ENCODE results near the gene BMPR1A. TPM values are rescaled to one million over a fixed set of nuclear protein-coding genes. Genes with fewer than 3 reads are reported as not detected.
A peak's percentile ranks its signal among the peaks of the same experiment; 100 is the strongest.

Gene BMPR1A
- total and polyA plus RNA-seq, 10 of the 15 experiments (the other 5 are each of a cell fraction or from before 2014, with no cell fraction given), result 2.3 to 22.7 (median 13.1) TPM

- H3K9me3 ChIP-seq (replicated peaks; ENCODE audit: control insufficient read depth, insufficient read depth, low read length), result no peaks in the 10 kb centered on the region
- in situ Hi-C loops (cut with MboI), result no loop called here
- peaks cover 19% of the 10 kb centered on the region for H3K4me1 ChIP-seq (ENCODE audit: control insufficient read depth, insufficient read depth, low read length)
- H4K20me1 ChIP-seq (ENCODE audit: control insufficient read depth, insufficient read depth), result no peaks in the 10 kb centered on the region
- SMC1A ChIA-PET (ENCODE audit: uncharacterized antibody, unreplicated experiment), result interaction anchor here (0.8 to 2.5 kb wide), 9 partner anchors 9 to 152 kb away, joined by 3 to 6 read pairs (median 4); no protein-coding TSS in a partner anchor
- RAD21 ChIA-PET (ENCODE audit: unreplicated experiment), result interaction anchor here (1.3 kb wide), 1 partner anchor 147 kb away, joined by 4 read pairs; no protein-coding TSS in a partner anchor
- ATAC-seq (peak; percentile 28), FAIRE-seq (peak; percentile 88), DNase-seq (ENCODE audit: low read depth, low spot score) (no peak)
- no peaks in the 10 kb centered on the region for H3K36me3 ChIP-seq (ENCODE audit: control insufficient read depth in 2 of 2, insufficient read depth in 2 of 2, low read length in 1 of 2)
- POLR2A ChIA-PET, result interaction anchor here (0.6 to 1.2 kb wide), 4 partner anchors 17 to 83 kb away, joined by 3 to 6 read pairs (median 4); no protein-coding TSS in a partner anchor
- no peaks in the 10 kb centered on the region for H3K27me3 ChIP-seq (replicated peaks in 1 of 2; ENCODE audit: control insufficient read depth in 2 of 2, insufficient read depth in 2 of 2, low read length in 1 of 2)
- no peak overlapping the region for H3K9ac ChIP-seq (ENCODE audit: control insufficient read depth, insufficient read depth, low read length)
- peak overlapping the region; percentile 51 for H3K4me2 ChIP-seq (ENCODE audit: control insufficient read depth, insufficient read depth)
- intact Hi-C loops (cut with micrococcal nuclease; ENCODE audit: unreplicated experiment), result no loop called here
- CTCF ChIA-PET, result interaction anchor here (0.6 to 1.4 kb wide), 5 partner anchors 11 to 147 kb away, joined by 3 to 6 read pairs (median 3); no protein-coding TSS in a partner anchor
- no TSS peak for BruUV-seq (replicated peaks)
- H3K27ac ChIP-seq (ENCODE audit: control insufficient read depth, insufficient read depth), result peak overlapping the region; percentile 42; the same call in 1 of the 2 replicates
- WGBS (ENCODE audit: insufficient coverage, insufficient replicate concordance, low lambda C conversion rate, missing lambda C conversion rate), result 57% methylated on average over 2 of the region's 2 CpGs
- H3K4me3 ChIP-seq, result no peak overlapping the region; the same call in 1 of the 2 replicates
- peaks cover 19% of the 10 kb centered on the region for H3K79me2 ChIP-seq (ENCODE audit: control insufficient read depth, insufficient read depth, low read length)
- TF ChIP-seq MEF2B (IDR thresholded peaks at IDR 0.05; ENCODE audit: partially characterized antibody, poor library complexity, severe bottlenecking), result no peak
- TF ChIP-seq SIN3A (IDR thresholded peaks at IDR 0.05; ENCODE audit: low read depth, low read length), result no peak
- no peak for TF ChIP-seq MEF2A (IDR thresholded peaks at IDR 0.05; ENCODE audit: insufficient read depth, low read depth, low read length)
- no peak for TF ChIP-seq DPF2 (IDR thresholded peaks at IDR 0.05)
- TF ChIP-seq TARDBP (IDR thresholded peaks at IDR 0.05; ENCODE audit: borderline replicate concordance), result no peak
- TF ChIP-seq NR2C1 (IDR thresholded peaks at IDR 0.05), result no peak
- TF ChIP-seq KAT2A (conservative IDR thresholded peaks at IDR 0.05; ENCODE audit: control insufficient read depth, low read depth, low read length), result no peak
- TF ChIP-seq FOS (IDR thresholded peaks at IDR 0.05; ENCODE audit: borderline replicate concordance, extremely low read depth, insufficient read length), result no peak
- no peak for TF ChIP-seq HDGF (IDR thresholded peaks at IDR 0.05)
- no peak for TF ChIP-seq IKZF2 (IDR thresholded peaks at IDR 0.05)
- TF ChIP-seq HDAC2 (IDR thresholded peaks at IDR 0.05), result no peak
- no peak for TF ChIP-seq ATF7 (IDR thresholded peaks at IDR 0.05; ENCODE audit: low read depth)
- TF ChIP-seq ELK1 (IDR thresholded peaks at IDR 0.05; ENCODE audit: low read depth, low read length), result no peak
- TF ChIP-seq EED (IDR thresholded peaks at IDR 0.05; ENCODE audit: low read depth), result no peak
- no peak for TF ChIP-seq ZNF622 (IDR thresholded peaks at IDR 0.05)
- peak; percentile 27; the same call in 1 of the 2 replicates for TF ChIP-seq ATF2 (IDR thresholded peaks at IDR 0.05; ENCODE audit: low read length)
- TF ChIP-seq KDM1A (IDR thresholded peaks at IDR 0.05; ENCODE audit: borderline replicate concordance), result no peak
- TF ChIP-seq RUNX3 (IDR thresholded peaks at IDR 0.05; ENCODE audit: low read length), result peak; percentile 79
- peak; percentile 90 for TF ChIP-seq ZNF384 (IDR thresholded peaks at IDR 0.05; ENCODE audit: borderline replicate concordance, low read depth, low read length)
- H2AFZ ChIP-seq (ENCODE audit: control insufficient read depth, low read depth, low read length), result no peak overlapping the region
Observed at GRCh38 chr10:86753051-86753450, 3.4 kb upstream of the BMPR1A start.

Data from GM12878 (cell line).